ENCODE measurements around the gene MARK3. TPM values are rescaled to one million over a fixed set of nuclear protein-coding genes. Genes with fewer than 3 reads are reported as not detected.

Gene MARK3
- total RNA-seq, 4 donors from 2014 or later: 50.7 to 111 (median 89.1) TPM

DNA sequence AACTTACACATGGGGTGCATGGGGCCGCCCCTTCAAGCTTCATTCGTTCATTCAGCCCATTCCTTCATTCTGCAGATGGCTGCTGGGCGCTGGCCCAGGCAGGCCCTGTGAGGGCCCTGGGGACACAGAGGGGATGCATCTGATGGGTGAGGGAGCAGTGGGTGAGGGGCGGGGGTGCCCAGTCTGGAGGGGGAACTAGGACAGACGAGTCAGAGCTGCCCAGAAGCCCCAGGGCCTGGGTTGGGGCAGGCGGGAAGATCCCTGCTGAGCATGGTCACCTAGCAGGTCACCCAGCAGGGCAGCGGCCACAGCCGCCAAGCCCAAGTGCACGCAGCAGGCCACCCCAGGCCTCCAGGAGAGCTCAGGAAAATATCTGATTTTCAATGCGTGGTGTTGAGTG lies 157.9 kb downstream of the MARK3 start:
- no peaks in the 10 kb centered on the region for H3K27me3 ChIP-seq
- intact Hi-C loops (cut with DNase I; ENCODE audit: low total_unique reads): no loop called here
- no peaks in the 10 kb centered on the region for H3K36me3 ChIP-seq
- H3K9me3 ChIP-seq: no peaks in the 10 kb centered on the region
- H3K27ac ChIP-seq: peak overlapping the region; percentile 66 to 90
- TF ChIP-seq POLR2A (IDR thresholded peaks at IDR 0.05): no peak
- TF ChIP-seq CTCF (IDR thresholded peaks at IDR 0.05): no peak
- no peak for DNase-seq
- peaks cover 13 to 59% of the 10 kb centered on the region in 2 donors for H3K4me1 ChIP-seq
- H3K4me3 ChIP-seq: no peak overlapping the region

DNA sequence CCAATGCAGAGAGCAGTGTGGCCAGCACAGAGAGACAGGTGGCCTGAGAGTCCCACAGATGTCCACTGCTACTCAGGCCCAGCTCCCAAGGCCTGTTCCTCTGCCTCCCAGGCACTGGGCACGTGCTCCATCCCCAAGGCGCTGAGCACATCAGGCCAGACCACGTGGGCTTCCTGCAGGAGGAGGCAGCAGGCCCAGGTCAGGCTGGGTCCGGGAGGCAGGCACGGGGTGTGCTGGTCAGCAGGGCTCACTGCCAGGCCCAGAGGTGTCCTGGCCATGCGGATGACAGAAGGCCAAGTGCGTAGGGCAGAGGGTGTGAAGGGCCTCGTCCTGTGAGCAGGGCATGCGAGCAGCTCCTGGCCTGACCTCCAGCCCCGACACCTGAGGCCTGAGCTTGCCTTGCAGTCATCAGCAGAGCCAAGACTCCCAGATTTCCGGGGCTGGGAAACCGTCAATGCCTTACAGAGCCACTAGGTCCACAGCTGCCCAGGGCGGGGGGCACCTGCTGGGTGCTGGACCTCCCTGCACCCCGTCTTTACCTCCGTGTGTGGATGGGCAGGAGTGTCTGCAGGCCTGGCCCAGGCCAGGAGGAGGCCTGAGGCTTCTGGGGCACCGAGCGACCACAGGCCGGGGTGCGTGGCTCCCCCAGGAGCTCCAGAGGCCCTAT lies 158.6 kb downstream of the MARK3 start:
- Histone ChIP-seq H3K4me3 (no peak overlapping the region), H3K9me3 (no peaks in the 10 kb centered on the region), H3K4me1 (peaks cover 13 to 53% of the 10 kb centered on the region in 2 donors), H3K27me3 (no peaks in the 10 kb centered on the region), H3K36me3 (no peaks in the 10 kb centered on the region), H3K27ac (peak overlapping the region; percentile 66 to 90)
- intact Hi-C loops (cut with DNase I; ENCODE audit: low total_unique reads): loop anchor here (2.0 kb wide), 1 partner anchor 23 kb away; no protein-coding TSS in a partner anchor
- TF ChIP-seq POLR2A (IDR thresholded peaks at IDR 0.05) (no peak), CTCF (IDR thresholded peaks at IDR 0.05) (no peak)
- DNase-seq: peak in 1 of 2 donors; percentile 45

- Histone ChIP-seq H3K27ac (peak overlapping the region; percentile 47 to 90), H3K4me1 (peaks cover 13 to 48% of the 10 kb centered on the region in 2 donors), H3K4me3 (no peak overlapping the region), H3K9me3 (no peaks in the 10 kb centered on the region), H3K27me3 (no peaks in the 10 kb centered on the region), H3K36me3 (no peaks in the 10 kb centered on the region)
- intact Hi-C loops (cut with DNase I; ENCODE audit: low total_unique reads): loop anchor here (2.0 to 5.0 kb wide), 2 partner anchors 24 to 42 kb away; no protein-coding TSS in a partner anchor
- DNase-seq: peak in 1 of 2 donors; percentile 82
- TF ChIP-seq CTCF (IDR thresholded peaks at IDR 0.05) (no peak), POLR2A (IDR thresholded peaks at IDR 0.05) (no peak)
Measured at GRCh38 chr14:103544388-103545218, 159.4 kb downstream of the MARK3 start.

DNA sequence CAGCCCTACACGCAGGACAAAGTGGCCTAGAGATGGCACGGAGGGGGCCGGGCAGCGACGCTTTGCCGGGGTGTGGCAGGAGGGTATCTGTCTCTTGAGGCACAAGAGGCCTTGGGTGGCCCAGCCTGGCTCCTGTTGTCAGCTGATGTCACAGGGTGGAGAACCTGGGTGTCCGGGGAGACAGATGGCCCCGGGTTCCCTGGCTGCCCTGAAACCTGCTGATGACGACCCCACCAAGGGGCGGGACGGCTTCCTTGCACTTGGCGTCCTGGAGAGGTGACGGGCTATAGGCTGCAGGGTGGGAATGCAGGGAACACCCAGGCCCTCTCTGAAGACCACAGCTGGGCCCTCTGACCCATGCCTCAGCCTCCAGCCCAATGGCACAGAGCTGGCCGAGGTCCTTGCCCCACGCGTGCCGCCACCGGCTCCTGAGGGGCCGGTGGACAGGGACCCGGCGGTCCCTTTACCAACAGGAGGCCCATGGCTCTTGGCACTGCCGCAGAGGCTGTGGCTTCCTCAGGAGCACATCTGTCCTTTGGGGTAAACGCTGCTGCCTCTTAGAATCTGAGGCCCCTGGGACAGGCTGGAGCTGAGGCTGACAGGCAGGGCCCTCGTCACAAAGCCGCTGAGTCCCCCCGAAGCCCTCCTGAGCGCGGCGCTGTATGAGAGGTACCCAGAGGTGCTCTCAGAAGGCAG lies 160.2 kb downstream of the MARK3 start:
- Histone ChIP-seq H3K9me3 (no peaks in the 10 kb centered on the region), H3K4me3 (no peak overlapping the region), H3K36me3 (no peaks in the 10 kb centered on the region), H3K27ac (peak overlapping the region in 1 of 2 donors; percentile 90), H3K27me3 (no peaks in the 10 kb centered on the region), H3K4me1 (peaks cover 13 to 47% of the 10 kb centered on the region in 2 donors)
- intact Hi-C loops (cut with DNase I; ENCODE audit: low total_unique reads): loop anchor here (2.0 to 5.0 kb wide), 2 partner anchors 25 to 43 kb away; no protein-coding TSS in a partner anchor
- no peak for DNase-seq
- TF ChIP-seq POLR2A (IDR thresholded peaks at IDR 0.05): no peak
- TF ChIP-seq CTCF (IDR thresholded peaks at IDR 0.05): no peak
